Measurements from ENCODE around the gene RCAN3. TPM values are rescaled to one million over a fixed set of nuclear protein-coding genes. Genes with fewer than 3 reads are reported as not detected.

RCAN3 gene
- total RNA-seq, 1 donor, result 5.1 TPM

DNA sequence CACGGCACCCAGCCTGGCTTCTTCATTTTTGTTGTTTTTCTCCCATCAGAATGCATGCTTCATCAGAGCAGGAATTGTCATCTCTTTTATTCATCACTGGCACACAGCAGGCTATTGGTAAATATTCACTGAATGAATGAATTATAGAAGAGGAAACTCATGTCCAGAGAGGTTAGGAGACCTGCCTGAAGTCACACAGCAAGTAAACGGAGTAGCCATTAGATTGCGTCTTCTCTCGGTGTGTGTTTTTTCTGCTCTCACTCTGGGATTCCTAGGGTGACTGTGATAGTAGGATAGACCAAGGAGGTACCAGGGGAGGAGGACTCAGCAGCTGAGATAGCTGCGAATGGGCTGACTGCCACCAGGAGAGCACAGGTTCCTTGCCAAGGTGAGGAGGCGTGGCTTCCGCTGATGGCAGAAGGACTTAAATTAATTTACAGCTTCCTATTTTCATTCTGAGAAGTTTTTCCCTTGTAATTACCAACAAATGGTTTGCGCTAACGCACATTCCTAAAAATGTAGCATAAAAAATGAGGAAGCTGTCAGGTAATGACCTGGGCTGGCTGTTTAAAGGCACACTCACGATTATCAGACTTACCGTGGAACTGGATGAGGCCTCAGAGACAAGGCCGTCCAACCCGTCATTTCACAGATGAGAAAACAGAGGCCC, 48.8 kb downstream of the RCAN3 start:
- DNase-seq (ENCODE audit: low read depth), result no peak
- H3K4me3 ChIP-seq (ENCODE audit: low read depth, low read length), result no peak overlapping the region
- TF ChIP-seq, protein P1, sequence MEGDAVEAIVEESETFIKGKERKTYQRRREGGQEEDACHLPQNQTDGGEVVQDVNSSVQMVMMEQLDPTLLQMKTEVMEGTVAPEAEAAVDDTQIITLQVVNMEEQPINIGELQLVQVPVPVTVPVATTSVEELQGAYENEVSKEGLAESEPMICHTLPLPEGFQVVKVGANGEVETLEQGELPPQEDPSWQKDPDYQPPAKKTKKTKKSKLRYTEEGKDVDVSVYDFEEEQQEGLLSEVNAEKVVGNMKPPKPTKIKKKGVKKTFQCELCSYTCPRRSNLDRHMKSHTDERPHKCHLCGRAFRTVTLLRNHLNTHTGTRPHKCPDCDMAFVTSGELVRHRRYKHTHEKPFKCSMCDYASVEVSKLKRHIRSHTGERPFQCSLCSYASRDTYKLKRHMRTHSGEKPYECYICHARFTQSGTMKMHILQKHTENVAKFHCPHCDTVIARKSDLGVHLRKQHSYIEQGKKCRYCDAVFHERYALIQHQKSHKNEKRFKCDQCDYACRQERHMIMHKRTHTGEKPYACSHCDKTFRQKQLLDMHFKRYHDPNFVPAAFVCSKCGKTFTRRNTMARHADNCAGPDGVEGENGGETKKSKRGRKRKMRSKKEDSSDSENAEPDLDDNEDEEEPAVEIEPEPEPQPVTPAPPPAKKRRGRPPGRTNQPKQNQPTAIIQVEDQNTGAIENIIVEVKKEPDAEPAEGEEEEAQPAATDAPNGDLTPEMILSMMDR (IDR thresholded peaks at IDR 0.05; ENCODE audit: insufficient read depth, low read length), result no peak

DNA sequence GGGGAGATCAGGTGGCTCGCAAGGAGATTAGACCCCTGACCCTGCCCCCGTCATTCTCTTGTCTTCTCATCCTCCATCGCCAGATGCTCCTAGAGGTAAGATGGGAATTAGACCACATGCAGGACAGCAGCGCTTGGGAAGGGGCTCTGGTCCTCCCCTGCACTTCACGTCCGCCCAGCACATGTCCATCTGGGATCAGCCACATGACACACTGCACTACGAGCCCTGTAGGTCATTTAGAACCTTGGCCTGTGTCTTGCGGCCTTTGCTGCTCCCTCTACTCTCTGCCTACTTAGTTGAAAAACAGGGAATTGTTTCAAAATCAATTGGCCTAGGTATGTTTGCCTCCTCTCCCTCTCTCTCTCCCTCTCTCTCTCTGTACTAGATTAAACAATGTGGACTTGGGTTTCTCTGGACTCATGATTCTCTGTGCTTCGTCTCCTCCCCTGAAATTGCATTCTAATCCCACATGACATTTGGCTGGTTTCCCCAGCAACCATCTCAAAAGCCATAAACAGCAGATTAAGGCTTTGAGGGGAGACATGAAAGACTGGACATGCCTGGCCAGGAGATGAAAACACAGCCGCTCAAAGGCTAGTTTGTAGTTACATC, 49.4 kb downstream of the RCAN3 start:
- TF ChIP-seq, protein P1 (IDR thresholded peaks at IDR 0.05; ENCODE audit: insufficient read depth, low read length), result no peak
- H3K4me3 ChIP-seq (ENCODE audit: low read depth, low read length), result no peak overlapping the region
- no peak for DNase-seq (ENCODE audit: low read depth)

DNA sequence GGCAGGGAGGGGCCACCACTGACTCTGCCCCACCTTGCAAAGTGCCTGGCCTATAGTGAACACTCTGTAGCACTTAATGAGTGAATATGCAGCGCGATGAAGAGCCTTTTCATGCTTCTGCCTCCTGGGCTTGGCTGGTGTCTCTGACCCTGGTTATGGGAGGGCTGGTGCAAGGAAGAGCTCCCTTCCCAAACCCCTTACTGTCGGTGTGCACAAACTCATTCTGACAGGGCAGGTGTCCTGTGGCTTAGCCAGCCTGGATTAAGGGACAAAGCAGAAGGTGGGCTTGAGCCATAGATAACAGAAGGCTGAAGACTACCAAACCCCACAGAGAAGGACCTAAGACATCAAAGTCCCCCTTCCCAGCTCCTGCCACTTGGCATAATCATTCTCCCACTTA, 51.3 kb downstream of the RCAN3 start:
- no peak overlapping the region for H3K4me3 ChIP-seq (ENCODE audit: low read depth, low read length)
- no peak for DNase-seq (ENCODE audit: low read depth)
- TF ChIP-seq, protein P1 (IDR thresholded peaks at IDR 0.05; ENCODE audit: insufficient read depth, low read length), result no peak

DNA sequence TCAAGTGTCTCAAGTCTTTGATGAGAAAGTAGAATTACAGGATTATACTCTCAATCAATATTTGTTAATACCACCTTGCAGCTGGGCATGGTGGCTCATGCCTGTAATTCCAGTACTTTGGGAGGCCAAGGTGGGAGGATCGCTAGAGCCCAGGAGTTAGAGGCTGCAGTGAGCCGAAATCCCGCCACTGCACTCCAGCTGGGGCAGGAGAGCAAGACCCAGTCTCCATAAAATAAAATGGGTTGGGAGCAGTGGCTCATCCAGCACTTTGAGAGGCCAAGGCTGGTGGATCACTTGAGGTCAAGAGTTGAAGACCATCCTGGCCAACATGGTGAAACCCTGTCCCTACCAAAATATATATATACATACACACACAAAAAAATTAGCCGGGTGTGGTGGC, 52.1 kb downstream of the RCAN3 start:
- no peak overlapping the region for H3K4me3 ChIP-seq (ENCODE audit: low read depth, low read length)
- TF ChIP-seq, protein P1 (IDR thresholded peaks at IDR 0.05; ENCODE audit: insufficient read depth, low read length), result no peak
- no peak for DNase-seq (ENCODE audit: low read depth)

DNA sequence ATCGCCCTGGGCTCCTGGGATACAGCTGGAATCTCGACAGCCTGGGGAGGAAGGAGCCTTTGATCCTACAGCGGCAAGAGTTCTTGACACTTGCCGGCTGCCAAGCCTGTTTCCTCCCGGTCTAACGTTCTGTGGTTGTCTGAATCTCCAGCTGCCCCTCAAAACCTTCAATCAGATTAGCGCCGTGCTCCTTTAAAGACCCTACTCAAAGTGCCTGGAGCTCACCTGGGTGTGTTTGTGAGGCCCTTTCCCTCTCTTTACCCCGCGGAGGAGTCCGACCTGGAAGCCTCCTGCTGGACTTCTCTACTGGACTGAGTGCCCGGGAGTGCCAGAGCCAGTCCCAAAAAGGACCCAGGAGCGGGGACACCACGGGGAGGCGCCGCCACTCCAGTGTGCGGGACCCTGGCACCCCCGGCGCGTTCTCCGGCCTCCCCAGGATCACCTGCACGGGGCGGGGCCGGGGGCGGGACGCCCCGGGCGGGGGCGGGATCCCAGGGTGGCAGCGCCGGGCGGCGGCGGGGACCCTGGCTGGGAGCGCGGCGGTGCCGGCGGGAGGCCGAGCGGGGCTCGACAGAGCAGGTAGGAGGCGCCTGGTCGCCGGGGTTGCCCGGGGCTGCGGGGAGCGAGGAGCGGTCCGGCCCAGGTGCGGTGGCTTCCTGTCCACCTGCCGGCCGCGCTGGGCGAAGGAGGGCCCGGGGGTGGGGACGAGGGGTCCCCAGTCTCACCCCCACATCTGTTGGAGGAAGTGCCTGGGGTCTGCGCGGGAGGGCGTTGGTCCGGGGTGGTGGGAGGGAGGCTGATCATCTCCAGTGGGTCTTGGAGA, 53.2 kb downstream of the RCAN3 start, which contains the start of gene NCMAP:
NCMAP (plus strand) TSS at position 497 of the 823 bp plus-strand sequence. CDS start 39,344 bp downstream, outside the sequence.
- no peak for DNase-seq (ENCODE audit: low read depth)
- TF ChIP-seq, protein P1 (IDR thresholded peaks at IDR 0.05; ENCODE audit: insufficient read depth, low read length), result no peak
- H3K4me3 ChIP-seq (ENCODE audit: low read depth, low read length), result no peak within 1 kb of the TSS

DNA sequence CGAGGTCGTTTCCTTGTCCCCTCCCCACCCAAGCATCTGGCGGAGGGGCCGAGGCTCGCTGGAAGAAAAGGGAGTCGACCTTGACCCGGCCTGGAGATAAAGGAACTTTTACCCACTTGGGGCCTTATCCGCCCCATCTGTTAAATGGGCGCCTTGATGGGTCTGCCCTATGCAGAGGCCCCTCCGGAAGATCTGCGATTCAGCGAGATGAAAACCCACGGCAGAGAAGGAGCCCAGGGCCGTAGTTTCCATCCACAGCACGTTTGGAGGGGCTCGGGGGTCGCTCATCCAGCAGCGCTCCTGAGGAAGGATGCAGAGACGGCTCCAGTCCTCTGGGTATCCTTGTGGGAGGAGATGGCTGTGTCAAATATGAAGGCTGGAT, 53.8 kb downstream of the RCAN3 start:
- H3K4me3 ChIP-seq (ENCODE audit: low read depth, low read length), result no peak overlapping the region
- no peak for DNase-seq (ENCODE audit: low read depth)
- TF ChIP-seq, protein P1 (IDR thresholded peaks at IDR 0.05; ENCODE audit: insufficient read depth, low read length), result no peak

Data from fibroblast of the aortic adventitia (primary cell).